GM21526 (cell line): ENCODE data around the gene MRPS5.
"Not testable (repeated sequence)": the region's sequence is repeated elsewhere in the genome, so short reads cannot be mapped to it uniquely, and the experiment has no call there.

Experiments
- ATAC-seq: cut with Tn5 transposase; IDR thresholded peaks from one replicate; pipeline ENCODE4 v1.9.1; 2021; ENCODE audit warnings: moderate library complexity; ENCODE audit not compliant: unreplicated experiment, low FRiP score

The MRPS5 gene

GRCh38 chr2:95048825-95049682, 72.6 kb downstream of the MRPS5 start:
- ATAC-seq, result no peak

GRCh38 chr2:95047629-95048510, 73.7 kb downstream of the MRPS5 start:
- no peak for ATAC-seq

GRCh38 chr2:95046371-95047112, 75.1 kb downstream of the MRPS5 start:
- ATAC-seq, result no peak

- ATAC-seq, result no peak
Observed at GRCh38 chr2:95044601-95045000, 77.0 kb downstream of the MRPS5 start.

- no peak for ATAC-seq
Observed at GRCh38 chr2:95043300-95044093, 78.1 kb downstream of the MRPS5 start.

- ATAC-seq, result no peak
Observed at GRCh38 chr2:95042472-95043271, 78.9 kb downstream of the MRPS5 start.

- ATAC-seq, result no peak
Observed at GRCh38 chr2:95041824-95042442, 79.7 kb downstream of the MRPS5 start.

- no peak for ATAC-seq
Observed at GRCh38 chr2:95041060-95041823, 80.4 kb downstream of the MRPS5 start.

- ATAC-seq, result no peak
Observed at GRCh38 chr2:95040426-95040825, 81.2 kb downstream of the MRPS5 start.

GRCh38 chr2:95039978-95040377, 81.6 kb downstream of the MRPS5 start:
- ATAC-seq, result no peak

- ATAC-seq, result no peak
Observed at GRCh38 chr2:95039363-95039762, 82.2 kb downstream of the MRPS5 start.

GRCh38 chr2:95038635-95039298, 82.8 kb downstream of the MRPS5 start:
- ATAC-seq, result no peak

- ATAC-seq, result not testable (repeated sequence)
Observed at GRCh38 chr2:95037841-95038585, 83.6 kb downstream of the MRPS5 start.

GRCh38 chr2:95037384-95037839, 84.2 kb downstream of the MRPS5 start:
- no peak for ATAC-seq

- no peak for ATAC-seq
Observed at GRCh38 chr2:95036596-95037383, 84.8 kb downstream of the MRPS5 start.
